Measurements from ENCODE around the gene KRT17. TPM values are rescaled to one million over a fixed set of nuclear protein-coding genes. Genes with fewer than 3 reads are reported as not detected.

Gene KRT17
- total RNA-seq, 3 donors from 2014 or later (not counting 1 experiment from before 2014, with no cell fraction given): not detected

GRCh38 chr17:41581366-41582060 is 42.9 kb downstream of the KRT17 start:
- Histone ChIP-seq H3K36me3 (ENCODE audit: control insufficient read depth, insufficient read depth, low read length) (no peaks in the 10 kb centered on the region), H3K27me3 (ENCODE audit: control insufficient read depth, insufficient read depth, low read length) (peaks cover 7% of the 10 kb centered on the region), H3K9me3 (ENCODE audit: control insufficient read depth, insufficient read depth, low read length) (no peaks in the 10 kb centered on the region), H3K4me3 (ENCODE audit: low read length) (no peak overlapping the region), H3K27ac (ENCODE audit: low read length) (no peak overlapping the region), H3K4me1 (ENCODE audit: control insufficient read depth, insufficient read depth, low read length) (peaks cover 5% of the 10 kb centered on the region)
- no peaks in the 10 kb centered on the region for H3K9me3 Mint-ChIP-seq
- ATAC-seq (no peak), DNase-seq (no peak)
- H3K4me3 Mint-ChIP-seq: no peak overlapping the region
- no peaks in the 10 kb centered on the region for H3K36me3 Mint-ChIP-seq
- no peak overlapping the region for H3K27ac Mint-ChIP-seq
- WGBS (ENCODE audit: insufficient coverage): 95% methylated on average over 4 of the region's 4 CpGs
- peaks cover 26 to 31% of the 10 kb centered on the region in 2 donors for H3K27me3 Mint-ChIP-seq (ENCODE audit: low read depth in 2 of 2)
- intact Hi-C loops (cut with micrococcal nuclease): no loop called here
- no peak for TF ChIP-seq CTCF (IDR thresholded peaks at IDR 0.05)
- no peaks in the 10 kb centered on the region for H3K4me1 Mint-ChIP-seq

GRCh38 chr17:41580687-41581365 is 43.5 kb downstream of the KRT17 start:
- TF ChIP-seq CTCF (IDR thresholded peaks at IDR 0.05): no peak
- Histone ChIP-seq H3K27me3 (ENCODE audit: control insufficient read depth, insufficient read depth, low read length) (peaks cover 7% of the 10 kb centered on the region), H3K4me1 (ENCODE audit: control insufficient read depth, insufficient read depth, low read length) (peaks cover 5% of the 10 kb centered on the region), H3K4me3 (ENCODE audit: low read length) (no peak overlapping the region), H3K9me3 (ENCODE audit: control insufficient read depth, insufficient read depth, low read length) (no peaks in the 10 kb centered on the region), H3K36me3 (ENCODE audit: control insufficient read depth, insufficient read depth, low read length) (no peaks in the 10 kb centered on the region), H3K27ac (ENCODE audit: low read length) (no peak overlapping the region)
- peaks cover 29 to 31% of the 10 kb centered on the region in 2 donors for H3K27me3 Mint-ChIP-seq (ENCODE audit: low read depth in 2 of 2)
- H3K36me3 Mint-ChIP-seq: no peaks in the 10 kb centered on the region
- no peaks in the 10 kb centered on the region for H3K9me3 Mint-ChIP-seq
- H3K27ac Mint-ChIP-seq: no peak overlapping the region
- ATAC-seq (no peak), DNase-seq (no peak)
- intact Hi-C loops (cut with micrococcal nuclease): no loop called here
- no peak overlapping the region for H3K4me3 Mint-ChIP-seq
- WGBS (ENCODE audit: insufficient coverage): 52% methylated on average over 1 of the region's 1 CpG
- no peaks in the 10 kb centered on the region for H3K4me1 Mint-ChIP-seq

DNA sequence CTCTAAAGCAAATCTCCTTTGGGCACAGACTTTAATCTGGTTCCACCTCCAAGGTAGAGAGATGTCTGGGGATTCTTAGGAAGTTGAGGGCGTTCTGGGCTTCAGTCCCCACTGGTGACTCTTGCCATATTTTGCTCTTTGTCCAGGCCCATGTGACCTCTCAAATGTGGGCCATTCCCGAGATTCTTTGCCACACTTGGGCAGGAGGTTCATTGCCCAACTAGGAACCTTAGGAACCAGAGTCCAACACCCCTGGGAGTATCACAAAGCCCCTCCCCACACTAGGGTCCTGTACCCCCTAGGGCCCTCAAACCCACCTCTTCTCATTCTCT is 44.2 kb downstream of the KRT17 start:
- Histone ChIP-seq H3K4me1 (ENCODE audit: control insufficient read depth, insufficient read depth, low read length) (peaks cover 5% of the 10 kb centered on the region), H3K27me3 (ENCODE audit: control insufficient read depth, insufficient read depth, low read length) (peaks cover 7% of the 10 kb centered on the region), H3K27ac (ENCODE audit: low read length) (no peak overlapping the region), H3K4me3 (ENCODE audit: low read length) (no peak overlapping the region), H3K36me3 (ENCODE audit: control insufficient read depth, insufficient read depth, low read length) (no peaks in the 10 kb centered on the region), H3K9me3 (ENCODE audit: control insufficient read depth, insufficient read depth, low read length) (no peaks in the 10 kb centered on the region)
- H3K9me3 Mint-ChIP-seq: no peaks in the 10 kb centered on the region
- H3K27me3 Mint-ChIP-seq (ENCODE audit: low read depth in 2 of 2): peaks cover 29 to 31% of the 10 kb centered on the region in 2 donors
- intact Hi-C loops (cut with micrococcal nuclease): no loop called here
- no peak for ATAC-seq
- H3K4me3 Mint-ChIP-seq: no peak overlapping the region
- 97% methylated on average over 2 of the region's 2 CpGs for WGBS (ENCODE audit: insufficient coverage)
- H3K27ac Mint-ChIP-seq: no peak overlapping the region
- H3K4me1 Mint-ChIP-seq: no peaks in the 10 kb centered on the region
- no peaks in the 10 kb centered on the region for H3K36me3 Mint-ChIP-seq
- no peak for DNase-seq
- no peak for TF ChIP-seq CTCF (IDR thresholded peaks at IDR 0.05)
